OCI-LY3 (cell line): Measurements from ENCODE around the gene CMSS1.

Source experiments
- H2AFZ ChIP-seq: fragments of 200-600, 300-600 bp; shearing (Covaris generic); 2 replicates; pipeline ENCODE4 v1.6.0; 2014; ENCODE audit warnings: antibody characterized with exemption, low read depth, low read length
- H3K27ac ChIP-seq: fragments of 200-600, 300-600 bp; sonication (generic); 2 replicates; pipeline ENCODE4 v1.5.1; 2014; ENCODE audit warnings: mild to moderate bottlenecking, low read length, moderate library complexity, mixed read lengths
- H3K27me3 ChIP-seq: fragments of 200-600, 300-600 bp; sonication (generic); 2 replicates; pipeline ENCODE4 v1.6.1; 2014; ENCODE audit warnings: low read depth, low read length, mixed read lengths
- H3K36me3 ChIP-seq: fragments of 200-600, 300-600 bp; sonication (generic); replicated peaks from 2 replicates; pipeline ENCODE3; 2014; ENCODE audit warnings: low read depth, low read length, mixed read lengths
- H3K4me1 ChIP-seq: fragments of 300-600, 200-600 bp; sonication (generic); 2 replicates; pipeline ENCODE4 v1.6.1; 2014; ENCODE audit warnings: low read length, mixed read lengths
- H3K4me2 ChIP-seq: fragments of 200-600, 300-600 bp; sonication (generic); 2 replicates; pipeline ENCODE4 v1.6.1; 2014; ENCODE audit warnings: low read length, mixed read lengths
- H3K4me3 ChIP-seq: fragments of 300-600, 200-600 bp; sonication (generic); 2 replicates; pipeline ENCODE4 v1.5.1; 2014; ENCODE audit warnings: antibody characterized with exemption, mild to moderate bottlenecking, low read length, moderate library complexity
- H3K79me2 ChIP-seq: fragments of 300-600, 200-600 bp; shearing (Covaris generic); 2 replicates; pipeline ENCODE4 v1.6.1; 2014; ENCODE audit warnings: mild to moderate bottlenecking, low read length, mixed read lengths
- H3K9ac ChIP-seq: fragments of 300-600, 200-600 bp; shearing (Covaris generic); 2 replicates; pipeline ENCODE4 v1.6.0; 2014; ENCODE audit warnings: mild to moderate bottlenecking, low read length, moderate library complexity
- H3K9me3 ChIP-seq: fragments of 200-600, 300-600 bp; shearing (Covaris generic); 2 replicates; pipeline ENCODE4 v1.6.1; 2014; ENCODE audit warnings: low read length, mixed read lengths; ENCODE audit not compliant: insufficient read depth
- H4K20me1 ChIP-seq: fragments of 200-600, 300-600 bp; sonication (generic); 2 replicates; pipeline ENCODE4 v1.6.1; 2016; ENCODE audit warnings: low read length, mixed read lengths; ENCODE audit not compliant: insufficient read depth
- EZH2phosphoT487 ChIP-seq: fragments of 200-600 bp; shearing (Covaris generic); IDR thresholded peaks from 2 replicates; pipeline ENCODE4 v1.6.1; 2018; ENCODE audit warnings: antibody characterized with exemption, mixed run types, low read depth
- TF ChIP-seq, protein P1 (sequence below): fragments of 200-600, 300-600 bp; sonication (generic); IDR thresholded peaks from 2 replicates; pipeline ENCODE4 v1.5.1; 2014; ENCODE audit warnings: antibody characterized with exemption, low read length, low read depth

Gene CMSS1

DNA sequence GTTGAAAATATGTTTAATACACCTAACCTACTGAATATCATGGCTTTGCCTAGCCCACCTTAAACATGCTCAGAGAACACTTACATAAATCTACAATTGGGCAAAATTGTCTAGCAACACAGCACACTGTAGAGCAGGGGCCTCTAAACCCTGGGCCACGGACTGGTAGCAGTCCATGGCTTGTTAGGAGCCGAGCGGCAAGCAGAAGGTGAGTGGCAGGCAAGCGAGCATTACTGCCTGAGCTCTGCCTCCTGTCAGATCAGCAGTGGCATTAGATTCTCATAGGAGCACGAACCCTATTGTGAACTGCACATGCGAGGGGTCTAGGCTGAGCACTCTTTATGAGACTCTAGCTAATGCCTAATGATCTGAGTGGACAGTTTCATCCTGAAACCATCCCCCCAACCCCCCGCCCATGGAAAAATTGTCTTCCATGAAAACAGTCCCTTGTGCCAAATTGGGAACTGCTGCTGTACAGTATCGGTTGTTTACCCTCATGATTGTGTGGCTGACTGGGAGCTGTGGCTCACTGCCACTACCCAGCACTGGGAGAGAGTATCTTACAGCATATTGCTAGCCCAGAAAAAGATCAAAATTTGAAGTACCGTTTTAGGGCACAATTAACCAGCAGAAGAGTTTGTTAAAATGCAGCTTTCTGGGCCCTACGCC, 26.1 kb downstream of the CMSS1 start:
- TF ChIP-seq EZH2phosphoT487, result no peak
- TF ChIP-seq, protein P1, sequence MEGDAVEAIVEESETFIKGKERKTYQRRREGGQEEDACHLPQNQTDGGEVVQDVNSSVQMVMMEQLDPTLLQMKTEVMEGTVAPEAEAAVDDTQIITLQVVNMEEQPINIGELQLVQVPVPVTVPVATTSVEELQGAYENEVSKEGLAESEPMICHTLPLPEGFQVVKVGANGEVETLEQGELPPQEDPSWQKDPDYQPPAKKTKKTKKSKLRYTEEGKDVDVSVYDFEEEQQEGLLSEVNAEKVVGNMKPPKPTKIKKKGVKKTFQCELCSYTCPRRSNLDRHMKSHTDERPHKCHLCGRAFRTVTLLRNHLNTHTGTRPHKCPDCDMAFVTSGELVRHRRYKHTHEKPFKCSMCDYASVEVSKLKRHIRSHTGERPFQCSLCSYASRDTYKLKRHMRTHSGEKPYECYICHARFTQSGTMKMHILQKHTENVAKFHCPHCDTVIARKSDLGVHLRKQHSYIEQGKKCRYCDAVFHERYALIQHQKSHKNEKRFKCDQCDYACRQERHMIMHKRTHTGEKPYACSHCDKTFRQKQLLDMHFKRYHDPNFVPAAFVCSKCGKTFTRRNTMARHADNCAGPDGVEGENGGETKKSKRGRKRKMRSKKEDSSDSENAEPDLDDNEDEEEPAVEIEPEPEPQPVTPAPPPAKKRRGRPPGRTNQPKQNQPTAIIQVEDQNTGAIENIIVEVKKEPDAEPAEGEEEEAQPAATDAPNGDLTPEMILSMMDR, result no peak
- Histone ChIP-seq H2AFZ (no peak overlapping the region), H3K4me2 (no peak overlapping the region), H3K36me3 (no peaks in the 10 kb centered on the region), H3K79me2 (peaks cover 68% of the 10 kb centered on the region), H4K20me1 (peaks cover 20% of the 10 kb centered on the region), H3K27me3 (no peaks in the 10 kb centered on the region), H3K9ac (no peak overlapping the region), H3K27ac (no peak overlapping the region), H3K4me1 (peaks cover 27% of the 10 kb centered on the region), H3K9me3 (no peaks in the 10 kb centered on the region), H3K4me3 (no peak overlapping the region)

DNA sequence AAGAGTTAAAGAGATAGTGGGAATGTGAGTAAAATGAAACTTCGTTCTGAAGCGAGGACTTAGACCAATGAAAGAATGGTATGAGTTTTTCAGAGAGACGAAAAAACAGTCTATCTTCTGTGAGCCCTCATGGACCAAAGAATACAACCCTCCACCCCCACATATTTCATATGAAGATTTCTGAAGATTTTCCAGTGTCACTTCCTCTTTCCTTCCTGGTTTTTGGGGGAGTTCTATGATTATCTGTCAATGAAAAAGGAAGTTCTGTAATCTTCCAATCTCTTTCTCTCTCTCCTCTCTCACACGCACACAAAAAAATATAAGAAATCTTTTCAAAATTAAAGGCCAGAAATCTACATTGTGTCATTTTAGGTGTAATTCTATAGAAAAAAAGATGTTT, 27.7 kb downstream of the CMSS1 start:
- H3K4me1 ChIP-seq, result peaks cover 43% of the 10 kb centered on the region
- H3K9me3 ChIP-seq, result no peaks in the 10 kb centered on the region
- H3K27ac ChIP-seq, result no peak overlapping the region
- H3K4me2 ChIP-seq, result peak overlapping the region; percentile 44
- TF ChIP-seq, protein P1, result no peak
- no peak for TF ChIP-seq EZH2phosphoT487
- H3K9ac ChIP-seq, result no peak overlapping the region
- peaks cover 29% of the 10 kb centered on the region for H4K20me1 ChIP-seq
- no peak overlapping the region for H2AFZ ChIP-seq
- H3K79me2 ChIP-seq, result peaks cover 70% of the 10 kb centered on the region
- no peaks in the 10 kb centered on the region for H3K27me3 ChIP-seq
- H3K36me3 ChIP-seq, result no peaks in the 10 kb centered on the region
- no peak overlapping the region for H3K4me3 ChIP-seq

DNA sequence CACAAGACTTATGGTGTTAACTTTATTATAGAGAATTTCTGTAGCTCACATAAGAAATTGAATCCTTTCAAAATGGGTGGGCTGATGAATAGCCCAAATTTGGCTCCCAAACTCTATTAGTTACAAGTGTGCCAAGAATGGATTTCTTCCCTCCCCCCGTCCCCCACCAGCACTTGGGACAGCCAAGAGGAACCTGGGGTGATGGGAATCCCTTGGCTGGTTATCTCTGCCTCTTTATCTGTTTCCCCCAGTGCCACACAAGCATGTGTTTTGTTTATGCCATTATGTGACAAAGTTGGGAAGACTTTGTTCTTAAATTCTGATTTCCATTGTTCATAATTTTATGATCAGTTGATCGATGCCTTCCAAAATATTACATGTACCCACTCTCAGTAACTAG, 28.3 kb downstream of the CMSS1 start:
- TF ChIP-seq, protein P1, result no peak
- no peak for TF ChIP-seq EZH2phosphoT487
- no peak overlapping the region for H3K27ac ChIP-seq
- H2AFZ ChIP-seq, result no peak overlapping the region
- peaks cover 72% of the 10 kb centered on the region for H3K79me2 ChIP-seq
- H3K4me1 ChIP-seq, result peaks cover 49% of the 10 kb centered on the region
- no peak overlapping the region for H3K4me2 ChIP-seq
- H3K9me3 ChIP-seq, result no peaks in the 10 kb centered on the region
- H3K4me3 ChIP-seq, result no peak overlapping the region
- H3K36me3 ChIP-seq, result no peaks in the 10 kb centered on the region
- H4K20me1 ChIP-seq, result peaks cover 33% of the 10 kb centered on the region
- no peak overlapping the region for H3K9ac ChIP-seq
- no peaks in the 10 kb centered on the region for H3K27me3 ChIP-seq

DNA sequence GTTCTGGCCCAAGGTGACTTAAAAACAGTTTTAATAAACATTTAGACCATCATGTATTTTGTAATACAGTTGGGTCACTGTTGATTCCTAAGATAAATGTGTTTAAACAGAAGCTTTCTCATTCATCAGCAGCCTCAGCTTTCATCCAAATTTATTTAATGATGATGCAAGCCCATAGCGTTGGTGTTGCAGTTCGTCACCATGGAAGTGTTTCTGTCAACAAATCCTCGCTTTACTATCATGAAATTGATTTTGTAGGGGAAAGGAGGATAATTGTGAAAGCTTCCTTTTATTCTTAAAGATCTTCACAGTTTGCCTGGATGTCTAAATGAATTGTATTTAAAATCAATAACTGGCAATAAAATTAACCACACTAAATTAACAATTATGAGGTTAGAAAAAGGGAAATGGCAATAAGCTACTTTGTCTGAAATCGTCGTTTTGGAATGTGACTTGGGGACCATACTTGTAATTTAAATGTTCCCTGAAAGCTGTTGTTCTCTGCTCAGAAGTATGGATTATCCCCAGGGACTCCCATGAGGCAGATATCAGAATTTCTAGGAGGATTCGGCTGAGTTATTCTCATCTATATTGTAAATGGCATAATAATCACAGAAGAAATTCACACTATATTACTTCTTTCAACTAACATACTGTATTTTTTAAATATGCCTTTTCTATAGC, 29.0 kb downstream of the CMSS1 start:
- no peaks in the 10 kb centered on the region for H3K36me3 ChIP-seq
- no peak overlapping the region for H2AFZ ChIP-seq
- peaks cover 54% of the 10 kb centered on the region for H3K4me1 ChIP-seq
- H3K9me3 ChIP-seq, result no peaks in the 10 kb centered on the region
- H3K4me2 ChIP-seq, result no peak overlapping the region
- no peak overlapping the region for H3K27ac ChIP-seq
- H3K4me3 ChIP-seq, result no peak overlapping the region
- TF ChIP-seq, protein P1, result no peak
- TF ChIP-seq EZH2phosphoT487, result no peak
- no peaks in the 10 kb centered on the region for H3K27me3 ChIP-seq
- H4K20me1 ChIP-seq, result peaks cover 39% of the 10 kb centered on the region
- peaks cover 78% of the 10 kb centered on the region for H3K79me2 ChIP-seq
- H3K9ac ChIP-seq, result no peak overlapping the region
